ENCODE results near the gene CAMTA1. TPM values are rescaled to one million over a fixed set of nuclear protein-coding genes. Genes with fewer than 3 reads are reported as not detected.

Gene CAMTA1
- total RNA-seq, 1 experiment from 2014 or later, result 69.5 TPM

- CTCF ChIA-PET, result no interaction called here
These were observed 247.7 kb downstream of the CAMTA1 start for GRCh38 chr1:7032992-7033391.

More at GRCh38 chr1:7032992-7033391, 247.7 kb downstream of the CAMTA1 start:
- intact Hi-C loops (cut with micrococcal nuclease), result no loop called here
- Histone ChIP-seq H3K9me2 (ENCODE audit: insufficient read depth) (no peaks in the 10 kb centered on the region), H3K4me1 (ENCODE audit: control insufficient read depth in 1 of 2, insufficient read depth in 2 of 2, low read length in 2 of 2) (no peaks in the 10 kb centered on the region), H3K4me3 (replicated peaks in 1 of 2; ENCODE audit: low read depth in 1 of 2, low read length in 2 of 2) (no peak overlapping the region), H3K36me3 (ENCODE audit: control insufficient read depth in 1 of 2, insufficient read depth in 2 of 2, low read length in 2 of 2) (no peaks in the 10 kb centered on the region), H3K9me3 (ENCODE audit: control insufficient read depth in 1 of 2, insufficient read depth in 1 of 2, low read depth in 1 of 2, low read length in 2 of 2) (0 out of 4 replicates have a peak, but pooled peaks cover 0 to 5% of the 10 kb centered on the region in 2 experiments), H3K27ac (ENCODE audit: low read depth, low read length) (no peak overlapping the region), H3K9ac (ENCODE audit: low read length) (no peak overlapping the region), H3K27me3 (ENCODE audit: insufficient read depth, low read length) (no peaks in the 10 kb centered on the region), H2AFZ (ENCODE audit: low read depth, low read length, poor library complexity, severe bottlenecking) (no peak overlapping the region), H3K79me2 (ENCODE audit: insufficient read depth, low read length) (no peaks in the 10 kb centered on the region), H4K20me1 (ENCODE audit: insufficient read depth) (no peaks in the 10 kb centered on the region), H3K4me2 (ENCODE audit: low read length) (no peak overlapping the region)
- DNase-seq (ENCODE audit: low read depth, low spot score) (no peak), ATAC-seq (no peak)
- TF ChIP-seq SP1 (IDR thresholded peaks at IDR 0.05; ENCODE audit: low read depth) (no peak), FOSL1 (IDR thresholded peaks at IDR 0.05; ENCODE audit: low read depth) (no peak), CTCF (IDR thresholded peaks at IDR 0.05 in 2 of 3, conservative IDR thresholded peaks at IDR 0.05 in 1 of 3; ENCODE audit: borderline replicate concordance in 1 of 3, insufficient read depth in 1 of 3, low read depth in 2 of 3, low read length in 2 of 3) (no peak), TCF7L2 (IDR thresholded peaks at IDR 0.05; ENCODE audit: borderline replicate concordance, extremely low read depth, insufficient read depth, insufficient read length) (no peak), ATF3 (IDR thresholded peaks at IDR 0.05) (no peak), JUND (IDR thresholded peaks at IDR 0.05) (no peak), POLR2AphosphoS5 (IDR thresholded peaks at IDR 0.05; ENCODE audit: low read depth, low read length) (no peak), POLR2A (IDR thresholded peaks at IDR 0.05; ENCODE audit: borderline replicate concordance, extremely low read depth, insufficient read depth, insufficient read length) (no peak), EZH2 (IDR thresholded peaks at IDR 0.05) (no peak), ZFX (IDR thresholded peaks at IDR 0.05) (no peak), MAX (IDR thresholded peaks at IDR 0.05) (no peak), CBX3 (IDR thresholded peaks at IDR 0.05; ENCODE audit: low read depth) (no peak)
- POLR2A ChIA-PET, result no interaction called here
- no TSS peak for BruUV-seq (replicated peaks)
- RAD21 ChIA-PET (ENCODE audit: low non-redundant PET in 1 of 2, low total read pairs in 2 of 2, uncharacterized antibody in 2 of 2, unreplicated experiment in 2 of 2), result no interaction called here

Data from HCT116 (cell line).